ENCODE results near the gene UST. TPM values are rescaled to one million over a fixed set of nuclear protein-coding genes. Genes with fewer than 3 reads are reported as not detected.
A peak's percentile ranks its signal among the peaks of the same experiment; 100 is the strongest.
"Not testable (repeated sequence)": the region's sequence is repeated elsewhere in the genome, so short reads cannot be mapped to it uniquely, and the experiment has no call there.

Gene UST
- total and polyA plus RNA-seq, 9 of the 15 experiments (the other 6 are each of a cell fraction or from before 2014, with no cell fraction given) = 0.04 to 0.10 TPM; not detected in 7

- H3K4me2 ChIP-seq (ENCODE audit: insufficient read depth, low read length); H3K79me2 ChIP-seq (ENCODE audit: control insufficient read depth, insufficient read depth, low read length); CTCF ChIA-PET (ENCODE audit: low intra/inter-chr PET ratio); POLR2A ChIA-PET; H3K4me3 ChIP-seq; H4K20me1 ChIP-seq (replicated peaks; ENCODE audit: control insufficient read depth, insufficient read depth, low read length); H3K9me1 ChIP-seq (ENCODE audit: control insufficient read depth, insufficient read depth, low read length); ATAC-seq; intact Hi-C loops (cut with micrococcal nuclease); DNase-seq (ENCODE audit: extremely low read depth in 1 of 4, low spot score in 3 of 4); H3K9me3 ChIP-seq (replicated peaks; ENCODE audit: control insufficient read depth, insufficient read depth, low read depth, low read length); H3K4me1 ChIP-seq (replicated peaks in 1 of 2; ENCODE audit: control insufficient read depth in 2 of 2, insufficient read depth in 2 of 2, low read length in 2 of 2); H3K27ac ChIP-seq (ENCODE audit: extremely low read depth, low read depth, low read length); H2AFZ ChIP-seq (ENCODE audit: low read depth, low read length); FAIRE-seq; H3K9ac ChIP-seq (ENCODE audit: insufficient read depth in 1 of 2, low read depth in 2 of 2, low read length in 2 of 2); BruUV-seq (replicated peaks); H3K36me3 ChIP-seq (ENCODE audit: control insufficient read depth, insufficient read depth, low read length): not testable (repeated sequence)
- peaks cover 19 to 20% of the 10 kb centered on the region in 2 experiments; a peak in 4 of 5 replicates for H3K27me3 ChIP-seq (ENCODE audit: control insufficient read depth in 2 of 2, insufficient read depth in 2 of 2, low read length in 2 of 2)
- 0% methylated on average over 7 of the region's 7 CpGs for whole genome bisulfite sequencing (ENCODE audit: insufficient coverage, low coverage, missing lambda C conversion rate)
- TF ChIP-seq ZFP36 (IDR thresholded peaks at IDR 0.05; ENCODE audit: low read depth, low read length, partially characterized antibody) = peak; percentile 55
- in situ Hi-C loops (cut with MboI) = loop anchor here (10.0 kb wide), 1 partner anchor 381 kb away; no protein-coding TSS in a partner anchor
Observed at GRCh38 chr6:148956163-148956562, 209.3 kb downstream of the UST start.

GRCh38 chr6:148957752-148958151 is 210.9 kb downstream of the UST start:
- Histone ChIP-seq H3K79me2 (ENCODE audit: control insufficient read depth, insufficient read depth, low read length) (no peaks in the 10 kb centered on the region), H3K9me3 (replicated peaks; ENCODE audit: control insufficient read depth, insufficient read depth, low read depth, low read length) (no peaks in the 10 kb centered on the region), H3K27me3 (ENCODE audit: control insufficient read depth in 2 of 2, insufficient read depth in 2 of 2, low read length in 2 of 2) (peaks cover 15 to 19% of the 10 kb centered on the region in 2 experiments; a peak in 4 of 5 replicates), H3K9me1 (ENCODE audit: control insufficient read depth, insufficient read depth, low read length) (no peaks in the 10 kb centered on the region), H3K36me3 (ENCODE audit: control insufficient read depth, insufficient read depth, low read length) (no peaks in the 10 kb centered on the region), H4K20me1 (replicated peaks; ENCODE audit: control insufficient read depth, insufficient read depth, low read length) (no peaks in the 10 kb centered on the region), H2AFZ (ENCODE audit: low read depth, low read length) (no peak overlapping the region), H3K4me1 (replicated peaks in 1 of 2; ENCODE audit: control insufficient read depth in 2 of 2, insufficient read depth in 2 of 2, low read length in 2 of 2) (no peaks in the 10 kb centered on the region), H3K4me2 (ENCODE audit: insufficient read depth, low read length) (no peak overlapping the region), H3K27ac (ENCODE audit: extremely low read depth, low read depth, low read length) (no peak overlapping the region), H3K4me3 (no peak overlapping the region), H3K9ac (ENCODE audit: insufficient read depth in 1 of 2, low read depth in 2 of 2, low read length in 2 of 2) (no peak overlapping the region)
- BruUV-seq (replicated peaks) = no TSS peak
- in situ Hi-C loops (cut with MboI) (loop anchor here (10.0 kb wide), 1 partner anchor 383 kb away; no protein-coding TSS in a partner anchor), intact Hi-C loops (cut with micrococcal nuclease) (no loop called here)
- DNase-seq (ENCODE audit: extremely low read depth in 1 of 4, low spot score in 3 of 4) (no peak), ATAC-seq (no peak), FAIRE-seq (no peak)
- CTCF ChIA-PET (ENCODE audit: low intra/inter-chr PET ratio) = no interaction called here
- WGBS (ENCODE audit: insufficient coverage, low coverage, missing lambda C conversion rate) = 2% methylated on average over 5 of the region's 5 CpGs
- POLR2A ChIA-PET = interaction anchor here (1.1 to 2.0 kb wide), 2 partner anchors 11 to 15 kb away, joined by 5 to 6 read pairs; no protein-coding TSS in a partner anchor
- TF ChIP-seq MEF2A (IDR thresholded peaks at IDR 0.05; ENCODE audit: control insufficient read depth, low read depth, low read length) (no peak), ID3 (CRISPR knock-in tag; IDR thresholded peaks at IDR 0.05) (no peak), ID3 (tag; IDR thresholded peaks at IDR 0.05) (no peak), USF2 (CRISPR knock-in tag; IDR thresholded peaks at IDR 0.05) (no peak), ZBTB5 (IDR thresholded peaks at IDR 0.05) (no peak), TBP (optimal IDR thresholded peaks at IDR 0.05; ENCODE audit: low read depth, low read length) (no peak), ELF1 (tag; IDR thresholded peaks at IDR 0.05) (no peak), GABPB1 (CRISPR knock-in tag; IDR thresholded peaks at IDR 0.05) (no peak), MYC (IDR thresholded peaks at IDR 0.05; ENCODE audit: low read depth, low read length) (no peak), MYC (CRISPR knock-in tag; IDR thresholded peaks at IDR 0.05; ENCODE audit: borderline replicate concordance, low read depth) (no peak), STAT5B (CRISPR knock-in tag; IDR thresholded peaks at IDR 0.05) (no peak), DACH1 (IDR thresholded peaks at IDR 0.05; ENCODE audit: partially characterized antibody) (no peak), CREBBP (IDR thresholded peaks at IDR 0.05; ENCODE audit: low read depth, low read length) (no peak)
